Neural cell (in vitro differentiated cells): Measurements from ENCODE around the gene ALOXE3. TPM values are rescaled to one million over a fixed set of nuclear protein-coding genes. Genes with fewer than 3 reads are reported as not detected.

Experiments used
- H2AFZ ChIP-seq: fragments of 200-600, 300-800 bp; sonication (generic), shearing (Covaris generic); 2 replicates; pipeline ENCODE4 v1.6.0; 2014; ENCODE audit warnings: low read depth, mild to moderate bottlenecking, antibody characterized with exemption, low read length, moderate library complexity
- H3F3A ChIP-seq: fragments of 200-600 bp; shearing (Covaris generic); 2 replicates; pipeline ENCODE4 v1.6.1; 2016; ENCODE audit warnings: mild to moderate bottlenecking, moderate library complexity, mixed read lengths, antibody characterized with exemption, low read length; ENCODE audit not compliant: insufficient read depth, poor library complexity, severe bottlenecking
- H3K27ac ChIP-seq: fragments of 200-600, 300-800 bp; sonication (generic), shearing (Covaris generic); 2 replicates; pipeline ENCODE4 v1.5.1; 2014; ENCODE audit warnings: mild to moderate bottlenecking, low read length, moderate library complexity
- H3K27me3 ChIP-seq: fragments of 300-800, 200-600 bp; sonication (generic), shearing (Covaris generic); 2 replicates; pipeline ENCODE4 v1.6.0; 2014; ENCODE audit warnings: mild to moderate bottlenecking, low read depth, low read length, moderate library complexity; ENCODE audit not compliant: insufficient read depth
- H3K36me3 ChIP-seq: fragments of 300-800, 200-600 bp; sonication (generic), shearing (Covaris generic); 2 replicates; pipeline ENCODE4 v1.5.1; 2014; ENCODE audit warnings: mild to moderate bottlenecking, antibody characterized with exemption, low read length, moderate library complexity; ENCODE audit not compliant: insufficient read depth
- H3K4me2 ChIP-seq: fragments of 300-800, 200-600 bp; sonication (generic), shearing (Covaris generic); 2 replicates; pipeline ENCODE4 v1.6.0; 2014; ENCODE audit warnings: mild to moderate bottlenecking, low read length
- H3K4me3 ChIP-seq: fragments of 300-800, 200-600 bp; sonication (generic), shearing (Covaris generic); 2 replicates; pipeline ENCODE4 v1.5.1; 2014; ENCODE audit warnings: mild to moderate bottlenecking, low read length, moderate library complexity
- H3K79me2 ChIP-seq: fragments of 200-600 bp; shearing (Covaris generic); replicated peaks from 2 replicates; pipeline ENCODE4 v1.6.0; 2014; ENCODE audit warnings: mild to moderate bottlenecking, low read length, moderate library complexity; ENCODE audit not compliant: insufficient read depth
- H3K9ac ChIP-seq: fragments of 300-800, 200-600 bp; sonication (generic), shearing (Covaris generic); 2 replicates; pipeline ENCODE4 v1.6.1; 2016; ENCODE audit warnings: mild to moderate bottlenecking, low read length, mixed read lengths
- H3K9me2 ChIP-seq: fragments of 200-600 bp; shearing (Covaris generic); 2 replicates; pipeline ENCODE4 v1.6.1; 2016; ENCODE audit warnings: mild to moderate bottlenecking, low read length, mixed read lengths; ENCODE audit not compliant: insufficient read depth
- H3K9me3 ChIP-seq: fragments of 200-600, 300-800 bp; sonication (generic), shearing (Covaris generic); 2 replicates; pipeline ENCODE4 v1.6.1; 2016; ENCODE audit warnings: mild to moderate bottlenecking, mixed run types, low read length, moderate library complexity, mixed read lengths
- H4K20me1 ChIP-seq: fragments of 200-600 bp; shearing (Covaris generic); 2 replicates; pipeline ENCODE4 v1.6.1; 2016; ENCODE audit warnings: mild to moderate bottlenecking, mixed run types; ENCODE audit not compliant: insufficient read depth
- EP300 ChIP-seq: fragments of 450-650 bp; conservative IDR thresholded peaks from 2 replicates; pipeline ENCODE4 v1.6.1; 2014; ENCODE audit warnings: antibody characterized with exemption, mild to moderate bottlenecking, moderate library complexity; ENCODE audit not compliant: poor library complexity, severe bottlenecking
- EZH2 ChIP-seq: fragments of 200-600, 300-800 bp; shearing (Covaris generic), sonication (generic); IDR thresholded peaks from 2 replicates; pipeline ENCODE4 v1.6.1; 2014; ENCODE audit warnings: antibody characterized with exemption, low read length, borderline replicate concordance, mild to moderate bottlenecking; ENCODE audit not compliant: insufficient read depth, poor library complexity, severe bottlenecking
- MXI1 ChIP-seq: fragments of 450-650 bp; conservative IDR thresholded peaks from 2 replicates; pipeline ENCODE4 v1.6.1; 2014; ENCODE audit warnings: antibody characterized with exemption, mild to moderate bottlenecking; ENCODE audit not compliant: poor library complexity, severe bottlenecking
- POLR2AphosphoS5 ChIP-seq: IDR thresholded peaks from 2 replicates; pipeline ENCODE4 v1.6.1; 2012
- RAD21 ChIP-seq: fragments of 450-650 bp; conservative IDR thresholded peaks from 2 replicates; pipeline ENCODE4 v1.6.1; 2014; ENCODE audit warnings: antibody characterized with exemption, mild to moderate bottlenecking, moderate library complexity
- SMC3 ChIP-seq: fragments of 450-650 bp; conservative IDR thresholded peaks from 2 replicates; pipeline ENCODE4 v1.6.1; 2014; ENCODE audit warnings: antibody characterized with exemption, mild to moderate bottlenecking, moderate library complexity; ENCODE audit not compliant: poor library complexity
- TAF1 ChIP-seq: IDR thresholded peaks from 2 replicates; pipeline ENCODE4 v1.6.1; 2012; ENCODE audit warnings: low read depth
- polyA plus RNA-seq: library from polyadenylated mRNA; depleted of rRNA; stranded (reverse); fragments of >200 nt; gene quantifications from 2 replicates; pipeline ENCODE4 v1.2.3, GENCODE V29; 2014
- TF ChIP-seq, protein P1 (sequence below): IDR thresholded peaks from 2 replicates; pipeline ENCODE4 v1.6.1; 2012; ENCODE audit warnings: borderline replicate concordance
- TF ChIP-seq, protein P2 (sequence below): fragments of 450-650 bp; IDR thresholded peaks from 2 replicates; pipeline ENCODE4 v1.5.1; 2014; ENCODE audit warnings: antibody characterized with exemption, mild to moderate bottlenecking, moderate library complexity; ENCODE audit not compliant: poor library complexity, severe bottlenecking

Gene ALOXE3
- polyA plus RNA-seq, 1 donor from 2014 or later, result 0.77 TPM

DNA sequence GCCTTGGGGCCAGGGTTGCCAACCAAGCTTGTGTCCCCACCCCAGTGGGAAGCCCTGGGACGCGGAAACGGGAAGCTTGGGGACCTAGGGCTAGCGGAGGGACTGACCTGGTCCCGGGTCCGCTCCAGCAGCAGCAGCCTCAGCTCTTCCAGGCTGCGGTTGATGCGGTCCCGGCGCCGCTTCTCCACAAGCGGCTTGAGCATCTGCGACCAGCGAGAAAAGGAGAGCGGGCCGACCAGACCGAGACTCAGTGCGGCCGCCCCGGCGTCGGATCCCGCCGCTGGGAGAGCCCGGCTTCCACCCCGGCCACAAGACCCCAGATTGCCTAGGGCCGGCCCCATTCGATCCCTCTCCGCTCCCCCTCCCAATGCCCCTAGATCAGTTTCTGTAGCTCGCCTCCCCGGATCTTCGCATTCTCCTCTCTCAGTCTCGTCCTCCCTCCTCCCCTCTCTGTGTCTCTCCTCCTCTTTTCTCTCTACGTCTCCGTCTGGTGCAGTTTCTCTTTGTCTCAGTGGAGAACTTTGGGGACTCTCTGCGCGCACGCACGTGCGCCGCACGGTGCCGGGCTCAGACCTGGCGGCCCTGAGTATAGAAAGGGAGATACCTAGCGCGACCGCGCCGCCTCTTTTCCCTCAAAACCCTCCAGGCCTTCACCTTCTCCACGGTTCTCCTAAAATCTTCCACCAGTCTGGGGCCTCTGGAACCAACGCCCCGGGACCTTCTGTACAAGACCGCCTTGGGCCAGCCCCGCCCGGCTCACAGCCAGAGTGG, 4.8 kb upstream of the ALOXE3 start:
- H3K27me3 ChIP-seq, result peaks cover 46% of the 10 kb centered on the region
- no peaks in the 10 kb centered on the region for H3K9me3 ChIP-seq
- no peaks in the 10 kb centered on the region for H3K9me2 ChIP-seq
- no peaks in the 10 kb centered on the region for H3K79me2 ChIP-seq
- no peaks in the 10 kb centered on the region for H3K36me3 ChIP-seq
- peaks cover 6% of the 10 kb centered on the region for H4K20me1 ChIP-seq
- H3K9ac ChIP-seq, result peak overlapping the region; percentile 61
- TF ChIP-seq EZH2, result peak; percentile 87
- no peak for TF ChIP-seq SMC3
- TF ChIP-seq POLR2AphosphoS5, result no peak
- TF ChIP-seq TAF1, result no peak
- no peak for TF ChIP-seq EP300
- TF ChIP-seq, protein P1, sequence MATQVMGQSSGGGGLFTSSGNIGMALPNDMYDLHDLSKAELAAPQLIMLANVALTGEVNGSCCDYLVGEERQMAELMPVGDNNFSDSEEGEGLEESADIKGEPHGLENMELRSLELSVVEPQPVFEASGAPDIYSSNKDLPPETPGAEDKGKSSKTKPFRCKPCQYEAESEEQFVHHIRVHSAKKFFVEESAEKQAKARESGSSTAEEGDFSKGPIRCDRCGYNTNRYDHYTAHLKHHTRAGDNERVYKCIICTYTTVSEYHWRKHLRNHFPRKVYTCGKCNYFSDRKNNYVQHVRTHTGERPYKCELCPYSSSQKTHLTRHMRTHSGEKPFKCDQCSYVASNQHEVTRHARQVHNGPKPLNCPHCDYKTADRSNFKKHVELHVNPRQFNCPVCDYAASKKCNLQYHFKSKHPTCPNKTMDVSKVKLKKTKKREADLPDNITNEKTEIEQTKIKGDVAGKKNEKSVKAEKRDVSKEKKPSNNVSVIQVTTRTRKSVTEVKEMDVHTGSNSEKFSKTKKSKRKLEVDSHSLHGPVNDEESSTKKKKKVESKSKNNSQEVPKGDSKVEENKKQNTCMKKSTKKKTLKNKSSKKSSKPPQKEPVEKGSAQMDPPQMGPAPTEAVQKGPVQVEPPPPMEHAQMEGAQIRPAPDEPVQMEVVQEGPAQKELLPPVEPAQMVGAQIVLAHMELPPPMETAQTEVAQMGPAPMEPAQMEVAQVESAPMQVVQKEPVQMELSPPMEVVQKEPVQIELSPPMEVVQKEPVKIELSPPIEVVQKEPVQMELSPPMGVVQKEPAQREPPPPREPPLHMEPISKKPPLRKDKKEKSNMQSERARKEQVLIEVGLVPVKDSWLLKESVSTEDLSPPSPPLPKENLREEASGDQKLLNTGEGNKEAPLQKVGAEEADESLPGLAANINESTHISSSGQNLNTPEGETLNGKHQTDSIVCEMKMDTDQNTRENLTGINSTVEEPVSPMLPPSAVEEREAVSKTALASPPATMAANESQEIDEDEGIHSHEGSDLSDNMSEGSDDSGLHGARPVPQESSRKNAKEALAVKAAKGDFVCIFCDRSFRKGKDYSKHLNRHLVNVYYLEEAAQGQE, result no peak
- TF ChIP-seq, protein P2, sequence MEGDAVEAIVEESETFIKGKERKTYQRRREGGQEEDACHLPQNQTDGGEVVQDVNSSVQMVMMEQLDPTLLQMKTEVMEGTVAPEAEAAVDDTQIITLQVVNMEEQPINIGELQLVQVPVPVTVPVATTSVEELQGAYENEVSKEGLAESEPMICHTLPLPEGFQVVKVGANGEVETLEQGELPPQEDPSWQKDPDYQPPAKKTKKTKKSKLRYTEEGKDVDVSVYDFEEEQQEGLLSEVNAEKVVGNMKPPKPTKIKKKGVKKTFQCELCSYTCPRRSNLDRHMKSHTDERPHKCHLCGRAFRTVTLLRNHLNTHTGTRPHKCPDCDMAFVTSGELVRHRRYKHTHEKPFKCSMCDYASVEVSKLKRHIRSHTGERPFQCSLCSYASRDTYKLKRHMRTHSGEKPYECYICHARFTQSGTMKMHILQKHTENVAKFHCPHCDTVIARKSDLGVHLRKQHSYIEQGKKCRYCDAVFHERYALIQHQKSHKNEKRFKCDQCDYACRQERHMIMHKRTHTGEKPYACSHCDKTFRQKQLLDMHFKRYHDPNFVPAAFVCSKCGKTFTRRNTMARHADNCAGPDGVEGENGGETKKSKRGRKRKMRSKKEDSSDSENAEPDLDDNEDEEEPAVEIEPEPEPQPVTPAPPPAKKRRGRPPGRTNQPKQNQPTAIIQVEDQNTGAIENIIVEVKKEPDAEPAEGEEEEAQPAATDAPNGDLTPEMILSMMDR, result no peak
- TF ChIP-seq RAD21, result no peak
- TF ChIP-seq MXI1, result peak; percentile 66
- H2AFZ ChIP-seq, result no peak overlapping the region
- no peak overlapping the region for H3K27ac ChIP-seq
- peak overlapping the region; percentile 88 for H3K4me3 ChIP-seq
- peak overlapping the region; percentile 87 for H3K4me2 ChIP-seq
- H3F3A ChIP-seq, result peaks cover 12% of the 10 kb centered on the region

DNA sequence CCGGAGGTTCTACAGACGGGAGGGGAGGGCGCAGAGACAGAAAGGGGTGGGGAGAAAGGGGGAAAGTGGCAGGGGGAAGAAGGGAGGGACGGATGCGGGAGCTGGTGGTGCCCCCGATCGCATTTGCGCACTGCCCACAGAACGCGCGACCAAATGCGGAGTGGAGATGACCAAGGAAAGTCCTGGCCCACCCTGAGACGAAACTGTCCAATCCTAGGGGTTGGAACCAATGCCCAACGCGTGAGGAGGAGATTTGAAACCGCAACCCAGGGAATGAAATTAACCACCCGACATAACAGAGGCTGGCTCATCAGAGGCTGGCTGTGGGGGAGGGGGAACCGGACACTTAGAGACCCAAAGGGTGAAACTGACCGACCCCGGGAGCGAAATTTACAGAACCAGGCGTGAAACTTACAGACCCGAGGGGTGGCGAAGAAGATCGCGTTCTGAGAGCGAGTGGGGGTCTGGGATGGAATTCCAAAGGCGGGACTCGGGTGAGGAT, 4.2 kb upstream of the ALOXE3 start:
- Histone ChIP-seq H2AFZ (no peak overlapping the region), H3K27me3 (peaks cover 48% of the 10 kb centered on the region), H3K4me3 (peak overlapping the region; percentile 88), H4K20me1 (peaks cover 6% of the 10 kb centered on the region), H3K9ac (peak overlapping the region; percentile 61), H3F3A (peaks cover 12% of the 10 kb centered on the region), H3K9me3 (no peaks in the 10 kb centered on the region), H3K79me2 (no peaks in the 10 kb centered on the region), H3K4me2 (peak overlapping the region; percentile 87), H3K27ac (no peak overlapping the region), H3K9me2 (no peaks in the 10 kb centered on the region), H3K36me3 (no peaks in the 10 kb centered on the region)
- TF ChIP-seq POLR2AphosphoS5, result peak; percentile 17
- no peak for TF ChIP-seq MXI1
